Heart right ventricle (tissue), 16 donors: ENCODE data around the gene SBNO1. TPM values are rescaled to one million over a fixed set of nuclear protein-coding genes. Genes with fewer than 3 reads are reported as not detected.
"Not testable (repeated sequence)": the region's sequence is repeated elsewhere in the genome, so short reads cannot be mapped to it uniquely, and the experiment has no call there.

Source experiments
- ATAC-seq, 8 donors: fragments of 200-7000 bp; cut with Tn5 transposase; one replicate each; pipeline ENCODE4 v1.9.1; 2020; ENCODE audit warnings: mild to moderate bottlenecking in 8 of 8, moderate library complexity in 8 of 8, moderate number of reproducible peaks in 1 of 8
- DNase-seq, 2 donors: peaks; one replicate each; pipeline ENCODE4 v3.0.0-alpha.2; 2020
- H3K27ac ChIP-seq, 10 donors: fragments of 200-600 bp; sonication (generic) in 2 of 10; one replicate each; pipeline versions ENCODE4 v1.5.0 to v1.8.0; 2020 to 2022; ENCODE audit warnings: mild to moderate bottlenecking in 3 of 10
- H3K27me3 ChIP-seq, 7 donors: fragments of 200-600 bp; one replicate each; pipeline ENCODE4 v1.8.0; 2021 to 2022; ENCODE audit warnings: mild to moderate bottlenecking in 2 of 7
- H3K36me3 ChIP-seq, 9 donors: fragments of 200-600 bp; sonication (generic) in 1 of 9; one replicate each; pipeline versions ENCODE4 v1.5.0 to v1.8.0; 2020 to 2022; ENCODE audit warnings: mild to moderate bottlenecking in 2 of 9
- H3K4me1 ChIP-seq, 9 donors: fragments of 200-600 bp; sonication (generic) in 1 of 9; one replicate each; pipeline versions ENCODE4 v1.5.0 to v1.8.0; 2020 to 2022; ENCODE audit warnings: mild to moderate bottlenecking in 4 of 9
- H3K4me3 ChIP-seq, 10 donors: fragments of 200-600 bp; sonication (generic) in 2 of 10; one replicate each; pipeline versions ENCODE4 v1.5.0 to v1.8.0; 2020 to 2022; ENCODE audit warnings: mild to moderate bottlenecking in 7 of 10, moderate library complexity in 2 of 10
- H3K9me3 ChIP-seq, 11 donors: fragments of 200-600 bp in 10 of 11; sonication (generic) in 2 of 11; one replicate each; pipeline versions ENCODE4 v1.5.0 to v1.8.0; 2013 to 2022; ENCODE audit warnings: mild to moderate bottlenecking in 2 of 11, control low read depth in 1 of 11, moderate library complexity in 1 of 11
- CTCF ChIP-seq, 9 donors: fragments of 200-600 bp; sonication (generic) in 2 of 9; IDR thresholded peaks; one replicate each; pipeline versions ENCODE4 v1.5.0 to v1.8.0; 2021 to 2022; ENCODE audit warnings: antibody characterized with exemption in 9 of 9, mild to moderate bottlenecking in 5 of 9, moderate library complexity in 1 of 9
- WGBS, 2 donors: extraction: QIAGEN DNeasy Blood & Tissue Kit; methylation state at CpG; one replicate each; pipeline ENCODE4 v1.1.7; 2013; ENCODE audit warnings: inconsistent platforms in 1 of 2; 5-methylcytosine and 5-hydroxymethylcytosine counted together
- intact Hi-C, 10 donors: fragments of 100-400 bp; cut with DNase I; formaldehyde crosslinking; loops; one replicate each; pipeline versions ENCODE4 v1.11.1 to v1.14.2; 2022
- polyA plus RNA-seq, 2 donors: library from polyadenylated mRNA; stranded (reverse); fragments of 200-250 nt; gene quantifications; one replicate each; pipeline ENCODE4 v1.2.3, GENCODE V29; 2013
- total RNA-seq, 10 donors: library from RNA; stranded (reverse); fragmentation: NEBNext Ultra II Directional in 3 of 10; extraction: Animal tissue kit (Norgen Biotek cat#: 25700) in 3 of 10; gene quantifications; one replicate each; pipeline versions ENCODE4 v1.2.1 to v1.2.4, GENCODE V29; 2021 to 2023
- donor health status: Arrhythmogenic right ventricular cardiomyopathy.
- donor health status: ischemic (EF 13 %, LVEDD 7.1; RV severe dilation, severe dysfunction).
- donor health status: healthy with polysubstance abuse.
- donor health status: DM: no; HTN: yes; CAD: no.
- donor health status: DM: no; HTN: no; CAD: no.
- donor health status: ischemic (EF 25% LVEDD 6.9; RV normal size, moderate dysfunction).
- donor health status: ischemic (EF 25% LVEDD 5.7; RV mildly dilated, moderate dysfunction).
- donor health status: healthy.
- donor health status: DM: yes; HTN: yes; CAD: no.
- donor health status: Ischemic cardiomyopathy.
- donor health status: ischemic (EF 35%, LVEDD 5.7; RV mildly dilated, moderate dysfunction).
- donor health status: nonischemic (EF 11% LVEDD 7.7; RV severe dilation, severe dysfunction).
- donor health status: DM: yes; HTN: yes; CAD: no.
- donor health status: PGD.
- donor health status: ischemic (EF 29% LVEDD 5.4; RV normal size, mild dysfunction).
- donor health status: nonischemic (EF 23%, LVEDD 6.1; RV moderate dilation, normal function).

SBNO1 gene
- total and polyA plus RNA-seq, 12 donors: 4.1 to 32.1 (median 26.9) TPM

- intact Hi-C loops: loop anchor here in 2 of 10 donors (5.0 kb wide), 2 partner anchors 45 to 195 kb away; partner anchors contain the start of gene TMED2 (in 1 of the 2)
Observed at GRCh38 chr12:123387508-123388176, 23.0 kb upstream of the SBNO1 start.

GRCh38 chr12:123385536-123385935 is 20.9 kb upstream of the SBNO1 start:
- not testable (repeated sequence) for ATAC-seq, H3K27me3 ChIP-seq, H3K27ac ChIP-seq, H3K9me3 ChIP-seq, H3K4me3 ChIP-seq, DNase-seq, H3K36me3 ChIP-seq
- 93% methylated on average over 9 of the region's 9 CpGs for WGBS, 2 donors
- intact Hi-C loops: loop anchor here in 2 of 10 donors (5.0 kb wide), 2 partner anchors 47 to 197 kb away; partner anchors contain the start of gene TMED2 (in 1 of the 2)
- H3K4me1 ChIP-seq: peaks cover 8 to 51% (median 36%) of the 10 kb centered on the region in 9 donors

More at GRCh38 chr12:123387508-123388176, 23.0 kb upstream of the SBNO1 start:
- DNase-seq (no peak), ATAC-seq (no peak)
- Histone ChIP-seq H3K9me3 (no peaks in the 10 kb centered on the region), H3K4me1 (peaks cover 8 to 71% (median 50%) of the 10 kb centered on the region in 9 donors), H3K36me3 (peaks cover 0 to 25% (median 11%) of the 10 kb centered on the region in 9 donors), H3K27me3 (no peaks in the 10 kb centered on the region), H3K4me3 (peak overlapping the region in 9 of 10 donors; percentile 40 to 75 (median 64)), H3K27ac (peak overlapping the region; percentile 55 to 99 (median 94))
- 51 to 56% methylated on average over 8 of the region's 8 CpGs for WGBS, 2 donors
- TF ChIP-seq CTCF (IDR thresholded peaks at IDR 0.05): no peak

- TF ChIP-seq CTCF (IDR thresholded peaks at IDR 0.05): no peak
- DNase-seq (no peak), ATAC-seq (no peak)
- peak overlapping the region in 9 of 10 donors; percentile 70 to 91 (median 82) for H3K4me3 ChIP-seq
- intact Hi-C loops: loop anchor here in 5 of 10 donors (1.0 to 5.0 kb wide), 4 partner anchors 20 to 197 kb away; partner anchors contain the start of genes TMED2 (in 2 of the 5) and RILPL1 (in 1 of the 5)
- peaks cover 8 to 46% (median 30%) of the 10 kb centered on the region in 9 donors for H3K4me1 ChIP-seq
- peak overlapping the region in 4 of 10 donors; percentile 50 to 87 (median 78) for H3K27ac ChIP-seq
- WGBS, 2 donors: 5 to 9% methylated on average over 1 of the region's 1 CpG
- no peaks in the 10 kb centered on the region for H3K36me3 ChIP-seq
- H3K9me3 ChIP-seq: no peaks in the 10 kb centered on the region
- H3K27me3 ChIP-seq: no peaks in the 10 kb centered on the region
Observed at GRCh38 chr12:123384994-123385376, 20.3 kb upstream of the SBNO1 start.

- Histone ChIP-seq H3K27ac (peak overlapping the region in 9 of 10 donors; percentile 50 to 87 (median 79)), H3K9me3 (no peaks in the 10 kb centered on the region), H3K4me1 (peaks cover 8 to 42% (median 27%) of the 10 kb centered on the region in 9 donors), H3K27me3 (no peaks in the 10 kb centered on the region), H3K36me3 (no peaks in the 10 kb centered on the region), H3K4me3 (peak overlapping the region; percentile 70 to 91 (median 82))
- ATAC-seq (peak in 1 of 8 donors; percentile 1), DNase-seq (peak in 1 of 2 donors; percentile 36)
- WGBS, 2 donors: 1 to 2% methylated on average over 41 of the region's 41 CpGs
- intact Hi-C loops: loop anchor here in 3 of 10 donors (1.0 to 5.0 kb wide), 3 partner anchors 19 to 198 kb away; partner anchors contain the start of genes RILPL1 (in 1 of the 3) and TMED2 (in 1 of the 3)
- TF ChIP-seq CTCF (IDR thresholded peaks at IDR 0.05): no peak
Observed at GRCh38 chr12:123384318-123384993, 19.8 kb upstream of the SBNO1 start.
